ENCODE data around the gene UMAD1.

- TF ChIP-seq POLR2A (IDR thresholded peaks at IDR 0.05) = no peak
- TF ChIP-seq CTCF (IDR thresholded peaks at IDR 0.05) = no peak
Measured at GRCh38 chr7:7738622-7739021, 98.1 kb downstream of the UMAD1 start.

All from heart left ventricle (tissue), 13 donors.